Measurements from ENCODE around the gene ZMIZ1.

ZMIZ1 gene

DNA sequence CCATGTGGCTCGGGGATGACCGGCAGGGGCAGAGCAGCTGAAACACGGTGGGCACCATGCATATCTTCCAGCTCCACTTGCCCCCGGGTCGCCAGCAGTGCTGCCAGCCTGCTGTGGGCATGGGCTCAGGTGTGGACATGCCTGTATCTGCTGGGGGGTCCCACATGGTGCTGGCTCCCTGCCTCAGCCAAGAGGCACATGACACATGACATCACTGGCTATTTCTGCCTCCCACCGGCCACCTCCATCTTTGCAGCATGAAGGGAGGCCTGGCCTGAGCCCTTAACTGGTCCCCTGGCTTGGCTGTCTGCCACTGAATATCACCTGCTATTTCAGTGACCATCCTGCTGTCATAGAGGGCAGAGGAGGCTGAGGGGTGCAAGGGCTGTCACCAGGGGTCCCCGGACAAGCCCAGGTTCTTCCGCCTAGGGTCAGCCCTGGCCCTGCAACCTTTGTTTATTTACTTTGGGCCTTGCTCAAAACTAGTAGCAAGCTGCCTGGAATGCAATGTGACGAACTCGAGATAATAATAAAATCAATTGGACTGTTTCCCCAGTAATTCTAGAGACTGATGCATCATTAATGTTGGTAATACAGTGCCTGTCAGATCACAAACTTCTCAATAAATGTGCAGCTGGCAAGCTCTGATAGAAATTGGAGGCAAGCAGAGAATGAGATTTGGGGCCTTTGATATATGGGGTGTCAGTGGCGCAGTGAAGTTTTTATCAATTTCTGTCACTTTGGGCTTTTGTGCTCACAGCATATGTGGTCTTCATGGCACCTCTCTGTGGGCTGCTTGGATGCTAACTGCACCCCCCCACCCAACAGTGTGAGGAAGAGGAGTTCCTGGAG, 28.5 kb downstream of the ZMIZ1 start:
- DNase-seq (ENCODE audit: low read depth, low spot score) = no peak

DNA sequence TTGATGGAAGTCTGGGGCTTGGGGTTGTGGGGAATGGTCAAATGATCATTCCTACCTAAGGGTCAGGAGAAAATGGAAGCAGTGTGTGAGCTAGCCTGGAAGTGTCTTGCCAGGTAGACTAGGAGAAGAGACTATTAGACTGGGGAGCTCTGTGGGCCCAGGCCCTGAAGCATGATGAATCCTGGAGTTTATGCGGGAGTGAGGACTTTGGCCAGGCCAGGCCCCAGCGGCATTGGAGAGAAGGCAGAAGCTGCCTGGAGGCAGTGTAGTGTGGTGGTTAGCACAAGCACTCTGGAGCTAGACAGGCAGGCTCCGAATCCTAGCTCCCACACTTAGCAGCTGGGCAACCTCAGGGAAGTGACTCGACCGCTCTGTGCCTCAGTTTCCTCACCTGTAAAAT, 29.3 kb downstream of the ZMIZ1 start:
- DNase-seq (ENCODE audit: low read depth, low spot score) = no peak

DNA sequence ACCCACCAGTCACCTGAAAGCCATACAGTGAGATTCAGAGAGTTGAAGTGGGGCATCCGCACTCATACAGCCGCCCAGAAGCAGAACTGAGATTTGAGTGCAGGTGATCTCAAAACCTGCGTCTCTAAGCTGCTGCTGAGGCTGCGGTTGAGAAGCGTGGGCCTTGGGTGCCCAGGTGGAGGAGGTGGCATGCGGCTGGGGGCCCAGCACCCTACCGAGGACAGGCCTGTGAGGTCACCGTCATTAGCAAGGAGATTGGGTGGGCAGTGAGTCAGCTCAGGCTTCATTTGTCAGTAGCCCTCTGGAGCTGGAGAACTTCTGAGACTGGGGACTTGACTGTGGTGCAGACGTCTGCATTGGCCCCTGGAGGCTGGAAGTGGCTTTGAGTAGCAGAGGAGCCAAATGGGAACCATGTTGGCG, 29.8 kb downstream of the ZMIZ1 start:
- DNase-seq (ENCODE audit: low read depth, low spot score) = peak; percentile 51

DNA sequence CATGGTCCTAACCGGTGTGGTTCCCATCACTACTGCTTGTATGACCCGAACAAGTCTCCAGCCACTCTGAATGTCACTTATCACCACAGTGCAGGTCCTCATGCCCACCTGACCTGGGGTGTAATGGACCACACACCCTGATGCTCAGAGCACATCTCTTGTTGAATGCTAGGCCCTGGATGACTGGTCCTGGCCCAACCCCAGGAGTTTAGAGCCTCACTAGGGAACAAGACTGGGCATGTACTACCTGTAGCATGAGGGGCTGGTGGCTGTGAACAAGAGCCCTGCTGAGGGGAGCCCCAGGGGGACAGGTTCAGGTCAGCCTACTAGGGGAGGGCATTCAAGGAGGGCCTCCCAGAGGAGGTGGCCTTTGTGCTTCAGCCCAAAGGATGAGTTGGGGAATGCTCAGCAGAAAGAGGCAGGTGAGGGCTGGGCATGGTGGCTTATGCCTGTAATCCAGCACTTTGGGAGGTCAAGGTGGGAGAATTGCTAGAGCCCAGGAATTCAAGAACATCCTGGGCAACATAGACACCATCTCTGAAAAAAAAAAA, 31.2 kb downstream of the ZMIZ1 start:
- no peak for DNase-seq (ENCODE audit: low read depth, low spot score)

DNA sequence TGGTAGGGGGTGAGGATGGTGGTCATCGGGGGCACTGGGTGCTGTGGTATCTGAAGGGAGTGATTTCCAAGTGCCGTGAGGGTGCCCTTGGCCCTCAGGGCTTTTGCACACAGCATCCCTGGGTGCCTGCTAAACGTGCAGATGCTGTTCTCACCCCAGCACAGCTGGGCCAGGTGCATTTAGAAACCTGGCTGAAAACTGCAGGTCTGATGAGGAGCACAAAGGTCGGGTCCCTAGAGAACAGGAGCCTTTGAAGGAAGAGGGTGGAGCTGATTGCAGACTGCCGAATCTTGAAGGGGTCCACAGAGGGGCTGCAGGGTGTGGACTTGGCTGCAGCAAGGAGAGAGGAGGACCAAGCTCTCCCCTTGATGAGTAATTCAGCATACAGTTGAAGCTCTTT, 32.0 kb downstream of the ZMIZ1 start:
- no peak for DNase-seq (ENCODE audit: low read depth, low spot score)

DNA sequence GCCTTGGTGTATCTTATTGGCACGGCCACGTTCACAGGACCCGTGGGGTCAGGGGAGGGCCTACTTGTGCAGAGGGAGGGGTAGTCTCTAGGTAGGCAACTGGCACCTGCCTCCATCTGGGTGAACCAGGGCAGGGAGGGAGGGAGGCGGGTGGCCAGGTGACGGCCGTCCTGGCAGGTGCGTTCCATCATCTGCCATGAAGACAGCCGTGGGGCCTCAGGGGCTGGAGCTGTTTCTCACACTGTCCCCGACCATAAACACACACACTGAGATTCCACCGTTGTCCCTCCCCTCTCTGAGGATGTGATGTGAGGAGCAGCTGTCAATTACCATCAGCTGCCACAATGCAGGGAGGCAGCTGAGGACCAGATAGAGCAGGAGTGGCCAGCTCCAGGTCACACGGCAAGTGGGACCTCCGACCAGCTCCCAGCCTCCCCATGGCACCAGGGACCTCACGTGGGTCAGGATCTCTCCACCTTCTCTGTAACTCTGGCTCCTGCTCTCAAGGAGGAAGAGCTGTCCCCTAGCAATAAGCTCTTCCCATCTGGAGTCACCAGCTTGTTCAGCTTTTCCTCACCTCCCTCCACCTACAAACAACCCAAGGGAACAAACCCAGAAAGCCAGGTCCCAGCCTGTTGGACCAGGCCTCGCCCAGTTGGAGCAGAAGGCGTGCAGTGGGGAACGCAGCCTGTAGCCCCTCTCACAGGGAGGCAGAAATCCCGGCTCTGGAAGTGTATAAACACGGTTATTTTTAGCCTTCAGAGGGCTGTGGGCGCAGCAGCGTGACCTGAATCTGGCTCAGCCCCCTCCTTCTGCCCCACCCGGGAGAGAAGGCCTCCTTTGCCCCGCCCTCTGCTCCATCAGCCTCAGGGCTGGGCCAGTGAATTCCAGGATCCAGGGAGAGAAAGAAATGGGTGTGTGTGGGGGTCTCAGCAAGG, 33.1 kb downstream of the ZMIZ1 start:
- peak; percentile 80 for DNase-seq (ENCODE audit: low read depth, low spot score)

DNA sequence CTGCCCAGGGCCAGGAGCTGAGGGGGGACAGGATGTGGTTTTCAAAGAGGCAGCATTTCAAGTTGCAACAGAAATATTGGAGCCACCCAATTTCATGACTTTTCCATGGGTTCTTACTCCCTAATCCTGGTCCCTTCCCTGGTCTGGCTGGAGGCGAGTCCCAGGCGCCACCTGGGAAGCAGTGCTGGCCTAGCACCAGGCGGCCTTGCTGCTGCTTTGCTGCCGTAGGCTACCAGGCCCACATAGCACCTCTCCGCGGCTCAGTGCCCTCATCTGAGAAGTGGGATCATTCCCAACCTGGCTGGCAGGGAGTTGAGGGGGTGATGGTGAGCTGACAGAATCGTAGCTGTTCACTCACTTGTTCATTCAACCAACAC, 33.7 kb downstream of the ZMIZ1 start:
- peak; percentile 74 for DNase-seq (ENCODE audit: low read depth, low spot score)

DNA sequence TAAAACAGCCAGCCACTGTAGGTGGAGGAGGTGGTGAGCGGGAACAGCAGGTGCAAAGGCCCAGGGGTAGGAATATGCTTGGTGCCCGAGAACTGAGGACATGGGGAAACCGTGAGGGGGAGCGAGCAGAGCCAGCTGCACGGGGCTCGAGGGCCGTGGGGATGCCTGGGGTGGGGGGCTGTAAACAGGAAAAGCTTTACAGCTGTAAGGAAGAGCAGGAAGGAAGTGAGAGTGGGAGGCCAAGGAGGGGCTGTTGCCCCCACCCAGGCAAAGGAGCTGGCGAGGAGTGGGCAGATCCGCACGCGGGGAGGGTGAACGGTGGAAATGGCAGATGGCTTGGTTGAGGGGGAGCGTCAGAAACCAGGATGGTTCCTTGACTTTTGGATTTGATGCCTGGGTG, 34.4 kb downstream of the ZMIZ1 start:
- no peak for DNase-seq (ENCODE audit: low read depth, low spot score)

- no peak for DNase-seq (ENCODE audit: low read depth, low spot score)
Measured at GRCh38 chr10:79103585-79103984, 34.8 kb downstream of the ZMIZ1 start.

- DNase-seq (ENCODE audit: low read depth, low spot score) = no peak
Measured at GRCh38 chr10:79105150-79105739, 36.5 kb downstream of the ZMIZ1 start.

- DNase-seq (ENCODE audit: low read depth, low spot score) = no peak
Measured at GRCh38 chr10:79105818-79106217, 37.1 kb downstream of the ZMIZ1 start.

DNA sequence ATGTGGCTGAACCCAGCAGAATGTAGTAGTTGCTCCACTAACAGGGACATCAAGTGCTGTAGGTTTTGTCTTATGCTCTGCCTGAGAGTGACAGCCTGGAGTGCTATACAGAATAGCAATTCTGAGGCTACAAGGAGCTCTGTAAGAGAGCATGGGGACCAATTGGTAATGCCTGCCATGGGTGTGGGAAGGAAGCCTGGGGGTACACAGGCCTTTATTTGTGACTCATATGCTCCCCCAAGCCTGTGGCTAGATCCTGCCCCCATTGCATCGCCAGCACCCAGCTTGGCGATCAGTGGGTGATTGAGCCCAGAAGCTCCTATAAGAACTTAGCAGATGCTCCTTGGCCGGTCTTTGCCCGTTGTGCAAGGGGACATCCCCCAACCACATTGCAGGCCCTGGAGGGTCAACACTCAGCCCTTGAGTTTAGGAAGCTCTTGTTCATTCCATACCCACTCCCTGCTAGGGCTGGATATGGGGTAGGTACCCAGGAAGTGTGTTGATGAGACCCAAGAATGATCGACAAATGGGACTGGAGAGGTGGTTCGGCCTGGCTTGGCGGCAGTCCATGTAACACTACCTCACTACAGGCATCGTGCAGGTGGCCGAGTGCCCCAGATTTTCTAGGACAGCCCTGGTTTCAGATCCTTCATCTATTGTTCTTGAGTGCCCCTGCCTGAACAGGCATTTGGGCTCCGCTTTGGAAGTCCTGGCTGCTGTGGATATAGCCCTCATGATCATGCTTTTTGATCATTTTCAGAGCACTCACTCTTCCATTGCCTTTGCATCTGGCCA, 37.7 kb downstream of the ZMIZ1 start:
- DNase-seq (ENCODE audit: low read depth, low spot score) = no peak

- DNase-seq (ENCODE audit: low read depth, low spot score) = no peak
Measured at GRCh38 chr10:79107736-79108264, 39.0 kb downstream of the ZMIZ1 start.

DNA sequence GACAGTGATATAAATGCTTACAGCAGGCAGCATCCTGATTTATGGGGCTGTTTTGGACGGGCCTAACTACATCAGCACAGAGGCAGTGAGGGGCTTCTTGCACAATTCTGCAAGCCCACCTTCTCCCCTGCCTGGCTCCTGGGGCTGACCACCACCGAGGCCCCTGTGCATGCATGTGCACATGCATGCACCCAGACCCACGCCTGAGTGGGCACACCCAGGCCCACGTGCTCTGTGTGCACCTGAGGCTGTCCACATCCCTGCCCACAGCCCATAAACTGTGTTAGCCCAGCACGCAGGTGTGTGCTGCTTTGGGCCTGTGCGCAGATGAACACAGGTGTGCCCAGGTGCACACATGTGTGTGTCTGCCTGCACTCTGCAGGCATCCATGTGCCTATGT, 40.0 kb downstream of the ZMIZ1 start:
- no peak for DNase-seq (ENCODE audit: low read depth, low spot score)

DNA sequence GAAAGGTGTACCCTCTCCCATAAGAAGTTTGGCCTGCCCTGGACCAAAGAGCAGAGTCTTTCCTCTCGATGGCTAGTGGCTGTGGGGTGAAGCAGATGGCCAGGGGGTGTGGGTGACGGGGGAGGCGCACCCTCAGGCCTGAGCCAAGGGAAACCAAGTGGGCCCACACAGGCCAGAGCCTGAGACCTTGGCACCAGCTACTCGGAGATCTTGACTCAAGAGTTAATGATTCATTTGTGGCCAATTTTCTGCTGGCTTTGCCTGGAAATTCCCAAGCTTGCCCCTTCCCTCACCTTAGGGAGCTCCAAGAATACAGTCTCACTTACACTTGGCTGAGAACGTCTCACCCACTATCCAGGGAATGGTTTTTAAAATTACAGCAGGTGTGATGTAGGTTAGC, 42.7 kb downstream of the ZMIZ1 start:
- DNase-seq (ENCODE audit: low read depth, low spot score) = peak; percentile 82

DNA sequence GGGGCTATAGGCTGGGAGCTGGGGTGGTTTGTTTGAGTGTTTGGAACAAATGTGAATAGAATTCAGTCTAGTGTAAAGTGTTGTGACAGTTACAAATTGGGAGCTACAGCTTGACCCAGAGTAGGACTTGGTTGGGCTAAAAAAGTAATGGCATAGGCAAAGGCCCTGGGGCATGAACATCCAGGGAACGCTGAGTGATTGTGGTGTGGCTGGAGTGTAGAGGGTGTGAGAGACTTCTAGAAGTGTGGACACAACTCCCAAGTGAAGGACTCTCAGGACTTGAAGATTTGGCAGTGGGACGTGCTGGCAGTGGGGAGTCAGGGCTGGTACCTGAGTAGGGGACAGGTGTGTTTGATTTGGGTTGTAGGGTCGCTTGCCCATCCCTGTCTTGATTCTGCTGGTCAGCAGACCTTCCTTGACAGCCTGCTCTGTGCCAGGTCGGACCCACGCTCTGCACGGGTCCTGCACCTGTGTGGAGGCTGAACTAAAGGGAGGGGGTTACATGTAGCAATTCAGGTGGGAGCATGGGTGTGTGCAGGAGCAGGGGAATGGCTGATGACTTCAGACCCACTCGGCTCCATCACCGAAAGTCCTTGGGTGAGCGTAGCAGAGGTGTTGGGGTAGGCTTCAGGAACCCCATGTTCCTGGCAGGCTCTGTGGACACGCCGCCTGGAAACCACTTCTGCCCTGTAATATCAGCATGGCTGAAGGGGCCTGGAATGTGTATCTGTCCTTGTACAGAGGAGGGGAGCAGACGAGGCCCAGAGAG, 43.3 kb downstream of the ZMIZ1 start:
- no peak for DNase-seq (ENCODE audit: low read depth, low spot score)

DNA sequence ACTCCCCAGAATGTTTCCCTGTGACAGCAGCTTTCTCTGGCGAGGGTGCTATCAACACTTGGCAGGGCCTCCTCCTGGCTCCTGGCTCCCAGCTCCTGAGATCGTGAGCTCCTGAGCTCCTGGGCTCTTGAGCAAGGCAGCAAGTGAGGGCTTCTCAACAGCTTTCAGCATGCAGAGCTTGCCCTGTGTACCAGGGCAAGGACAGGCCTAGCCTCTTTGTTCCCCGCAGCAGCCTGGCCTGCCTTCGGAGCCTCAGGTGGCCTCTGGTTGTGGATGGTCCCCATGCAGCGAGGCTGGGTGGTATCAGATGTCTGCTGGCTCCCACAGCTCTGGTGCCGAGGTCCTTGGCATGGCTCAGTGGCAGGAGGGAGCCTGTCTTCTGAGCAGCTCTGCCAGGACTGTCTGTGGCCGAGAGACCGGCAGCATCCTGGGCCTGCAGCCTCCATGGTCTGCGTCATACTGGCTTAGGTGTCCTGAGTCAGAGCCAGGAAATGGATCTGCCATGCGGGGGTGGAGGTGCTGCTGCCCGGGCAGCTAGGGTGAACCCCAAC, 44.2 kb downstream of the ZMIZ1 start:
- DNase-seq (ENCODE audit: low read depth, low spot score) = peak; percentile 83

DNA sequence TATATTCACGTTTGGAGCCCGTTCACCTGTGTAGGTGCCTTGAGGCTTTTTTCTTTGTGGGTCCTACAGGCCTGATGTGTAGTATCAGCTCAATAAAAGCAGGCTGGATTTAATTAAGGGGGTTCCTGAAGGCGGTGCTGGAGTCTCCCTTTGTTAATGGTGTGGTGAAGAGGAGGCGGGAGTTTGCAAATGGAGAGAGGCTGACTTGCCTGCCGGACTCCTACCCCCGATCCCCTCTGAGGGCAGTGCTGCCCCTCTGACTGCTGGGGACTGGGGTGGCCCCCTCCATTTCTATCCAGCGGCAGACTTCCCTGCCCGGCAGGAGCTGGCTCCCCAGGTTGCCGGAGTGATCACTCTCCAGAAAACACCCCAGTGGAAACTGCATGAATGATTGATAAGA, 45.1 kb downstream of the ZMIZ1 start:
- DNase-seq (ENCODE audit: low read depth, low spot score) = no peak

DNA sequence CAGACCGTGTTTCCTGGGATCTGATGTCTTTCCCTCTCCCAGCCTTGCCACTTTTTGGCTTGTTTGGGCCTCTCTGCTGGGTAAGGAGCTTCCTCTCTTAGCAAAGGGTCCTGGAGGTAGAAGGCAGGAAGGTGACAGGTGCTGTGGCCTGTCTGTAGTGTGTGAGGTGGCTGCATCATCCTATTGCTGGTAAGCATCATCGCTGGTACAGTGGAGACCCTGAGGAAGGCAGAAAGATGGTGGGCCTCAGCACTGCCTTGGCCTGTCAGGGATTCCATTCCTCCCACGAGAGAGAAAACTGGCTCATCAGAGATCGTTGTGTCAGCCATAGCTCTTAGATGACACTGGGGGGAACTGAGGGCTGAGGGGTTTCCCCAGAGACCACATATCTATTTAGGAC, 46.5 kb downstream of the ZMIZ1 start:
- DNase-seq (ENCODE audit: low read depth, low spot score) = no peak

DNA sequence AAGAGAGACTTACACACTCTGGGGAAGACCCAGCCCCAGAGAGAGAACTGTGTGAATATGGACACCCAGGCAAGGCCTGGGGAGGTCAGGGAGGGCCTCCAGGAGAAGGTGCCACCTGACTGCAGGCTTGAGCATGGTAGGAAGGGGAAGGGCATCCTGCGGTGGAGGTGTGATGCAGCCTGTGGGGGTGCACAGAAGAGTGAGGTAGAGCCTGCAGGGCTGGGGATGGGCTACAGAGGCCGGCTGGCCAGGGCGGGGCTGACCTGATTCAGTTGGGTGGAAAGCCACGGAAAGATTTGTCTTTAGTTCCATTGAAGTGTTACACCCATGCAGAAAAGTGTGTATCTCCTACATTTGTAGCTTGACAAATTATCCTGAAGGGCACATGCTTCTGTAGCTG, 47.6 kb downstream of the ZMIZ1 start:
- no peak for DNase-seq (ENCODE audit: low read depth, low spot score)
